GM18867 (cell line): ENCODE results near the gene CXCR4.
"Not testable (repeated sequence)": the region's sequence is repeated elsewhere in the genome, so short reads cannot be mapped to it uniquely, and the experiment has no call there.

Experiments used
- ATAC-seq: cut with Tn5 transposase; IDR thresholded peaks from one replicate; pipeline ENCODE4 v1.9.1; 2021; ENCODE audit warnings: mild to moderate bottlenecking, moderate library complexity; ENCODE audit not compliant: unreplicated experiment

Gene CXCR4

DNA sequence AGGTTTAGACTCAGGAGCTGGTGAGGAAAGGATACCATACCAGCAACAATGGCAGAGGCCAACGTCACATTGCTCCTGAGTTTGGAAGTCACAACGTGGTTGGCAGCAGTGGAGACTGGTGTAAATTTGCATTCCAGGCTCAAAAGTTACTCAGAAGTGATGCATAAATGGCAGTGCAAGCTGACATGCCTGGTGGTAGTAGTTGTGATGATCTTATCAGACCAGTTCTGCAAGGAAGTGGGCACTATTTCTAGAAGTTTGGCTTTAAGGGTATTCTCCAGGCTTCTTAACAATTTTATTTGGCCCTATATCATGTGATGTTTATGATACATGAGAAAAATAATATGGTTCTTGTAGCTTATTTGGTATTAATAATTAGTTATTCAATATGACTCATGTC is 37.8 kb downstream of the CXCR4 start:
- ATAC-seq: no peak

DNA sequence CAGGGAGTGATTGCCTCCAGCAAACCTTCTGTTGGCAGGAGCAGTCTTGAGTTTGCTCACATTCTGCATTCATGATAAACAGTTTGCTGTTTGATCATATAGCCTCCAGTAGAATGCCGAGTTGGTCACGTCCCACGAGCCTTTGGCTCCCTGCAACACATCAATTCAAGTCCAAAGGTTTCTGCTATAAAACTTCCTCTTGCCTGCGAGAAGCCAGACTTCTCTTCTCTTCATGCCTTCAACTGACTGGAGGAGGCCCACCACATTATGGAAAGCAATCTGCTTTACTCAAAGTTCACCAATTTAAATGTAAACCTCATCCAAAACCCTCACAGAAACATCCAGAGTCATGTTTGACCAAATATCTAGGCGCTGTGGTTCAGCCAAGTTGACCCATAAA is 40.8 kb downstream of the CXCR4 start:
- no peak for ATAC-seq

DNA sequence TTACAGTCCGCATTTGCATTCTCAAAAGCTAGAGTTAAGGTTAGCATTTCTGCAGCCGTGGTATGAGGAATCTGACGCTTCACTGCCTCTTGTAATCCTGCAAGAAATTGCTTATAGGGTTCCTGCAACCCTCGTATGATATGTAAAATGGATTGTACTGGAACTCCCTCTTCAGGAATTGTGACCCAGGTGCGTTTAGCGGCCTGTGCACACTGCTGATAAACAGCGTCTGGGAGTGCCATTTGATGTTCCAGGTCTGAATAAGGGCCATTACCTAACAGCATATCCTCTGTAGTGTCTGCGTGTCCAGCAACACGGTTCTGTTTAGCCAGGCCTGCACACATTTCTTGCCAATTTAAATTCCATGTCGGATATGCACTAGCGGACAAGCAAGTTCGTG is 42.5 kb downstream of the CXCR4 start:
- no peak for ATAC-seq

DNA sequence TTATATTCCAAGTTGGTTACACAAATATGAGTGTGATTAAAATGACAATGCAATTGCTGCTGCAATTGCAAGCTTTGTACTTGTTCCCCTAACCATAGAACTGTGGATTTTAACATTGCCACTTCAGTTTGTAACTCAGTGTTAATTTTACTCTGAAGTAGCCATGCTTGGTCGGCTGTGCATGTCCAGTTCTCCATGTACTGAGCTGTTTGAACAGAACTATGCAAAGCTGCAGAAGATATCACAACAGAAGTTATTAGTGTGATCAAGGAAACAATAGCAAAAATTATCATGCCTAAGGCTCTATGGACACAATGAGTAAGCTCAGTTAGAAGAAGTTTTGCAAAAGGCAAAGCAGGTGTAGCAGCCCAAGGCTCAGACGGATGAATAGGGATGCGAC is 45.3 kb downstream of the CXCR4 start:
- ATAC-seq: no peak

DNA sequence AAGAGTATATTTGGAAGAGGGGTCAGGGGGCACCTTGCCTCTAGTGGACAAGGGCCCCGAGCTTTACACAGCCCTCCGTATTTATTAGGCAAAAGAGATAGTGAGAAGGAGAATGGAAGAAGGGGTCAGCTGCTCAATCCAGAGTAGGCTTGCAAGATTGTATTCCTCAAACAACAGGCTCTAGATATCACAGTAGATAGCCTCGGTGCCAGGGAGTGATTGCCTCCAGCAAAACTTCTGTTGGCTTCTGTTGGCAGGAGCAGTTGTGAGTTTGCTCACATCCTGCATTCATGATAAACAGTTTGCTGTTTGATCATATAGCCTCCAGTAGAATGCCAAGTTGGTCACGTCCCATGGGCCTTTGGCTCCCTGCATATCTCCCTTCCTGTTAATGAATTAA is 46.1 kb downstream of the CXCR4 start:
- ATAC-seq: not testable (repeated sequence)

DNA sequence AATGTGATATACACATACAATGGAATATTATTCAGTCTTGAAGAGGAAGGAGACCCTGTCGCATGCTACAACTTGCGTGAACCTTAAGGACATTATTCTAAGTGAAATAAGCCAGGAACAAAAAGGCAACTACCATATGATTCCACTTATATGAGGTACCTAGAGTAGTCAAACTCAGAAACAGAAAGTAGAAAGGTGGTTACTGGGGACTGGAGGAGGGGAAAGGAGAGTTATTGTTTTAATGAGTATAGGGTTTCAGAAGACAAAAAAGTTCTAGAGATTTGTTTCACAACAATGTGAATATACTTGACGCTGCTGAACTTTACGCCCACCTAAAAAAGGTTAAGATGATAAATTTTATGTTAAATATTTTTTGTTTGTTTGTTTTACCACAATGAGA is 47.0 kb downstream of the CXCR4 start:
- ATAC-seq: peak; percentile 46

DNA sequence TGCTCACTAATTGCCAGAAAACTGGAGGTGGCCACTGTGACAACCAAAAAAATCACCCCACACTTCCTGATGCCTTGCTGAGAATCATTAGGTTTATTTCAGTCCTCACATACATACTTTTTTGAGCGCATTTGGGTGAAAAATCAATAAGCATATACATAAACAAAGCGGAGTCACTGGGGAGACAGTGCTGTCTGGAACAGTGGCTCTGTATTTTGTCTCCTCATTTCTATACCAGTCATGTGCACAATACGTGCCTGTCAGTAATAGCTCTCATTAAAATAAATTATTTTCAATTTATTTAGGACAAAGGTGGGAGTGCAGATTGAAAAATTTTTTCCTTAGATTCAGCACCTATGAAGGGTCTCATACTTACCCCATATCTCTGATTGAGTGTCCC is 48.2 kb downstream of the CXCR4 start:
- no peak for ATAC-seq

DNA sequence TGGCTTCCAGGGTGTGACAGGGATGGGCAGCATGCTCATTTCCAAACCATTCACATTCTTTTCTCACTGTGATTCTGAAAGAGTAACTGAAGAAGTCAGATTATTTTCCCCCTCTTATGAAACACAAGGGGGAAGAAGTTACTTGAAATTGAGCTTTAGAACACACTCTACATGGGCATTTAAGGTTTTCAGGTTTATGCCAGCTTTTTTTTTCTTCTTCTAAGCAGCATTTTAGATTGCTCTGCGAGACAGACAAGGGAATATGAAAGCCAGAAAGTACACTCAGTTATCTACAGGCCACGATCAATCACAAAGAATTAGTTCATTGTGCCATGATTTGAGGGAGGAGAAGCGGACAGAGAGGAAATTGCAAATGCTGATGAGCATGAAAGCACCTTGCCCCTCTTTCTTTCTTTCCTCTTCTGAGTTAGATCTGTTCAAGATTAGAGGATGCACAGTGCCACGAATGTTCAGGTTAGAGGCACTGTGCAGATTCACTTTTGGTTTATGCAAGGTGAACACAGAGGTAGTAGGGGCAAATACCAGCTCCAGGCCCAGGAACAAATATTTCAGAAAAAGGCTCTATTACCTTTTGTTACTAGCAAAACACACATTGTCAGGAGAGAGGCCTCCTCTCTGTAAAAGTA is 49.2 kb downstream of the CXCR4 start:
- ATAC-seq: no peak

DNA sequence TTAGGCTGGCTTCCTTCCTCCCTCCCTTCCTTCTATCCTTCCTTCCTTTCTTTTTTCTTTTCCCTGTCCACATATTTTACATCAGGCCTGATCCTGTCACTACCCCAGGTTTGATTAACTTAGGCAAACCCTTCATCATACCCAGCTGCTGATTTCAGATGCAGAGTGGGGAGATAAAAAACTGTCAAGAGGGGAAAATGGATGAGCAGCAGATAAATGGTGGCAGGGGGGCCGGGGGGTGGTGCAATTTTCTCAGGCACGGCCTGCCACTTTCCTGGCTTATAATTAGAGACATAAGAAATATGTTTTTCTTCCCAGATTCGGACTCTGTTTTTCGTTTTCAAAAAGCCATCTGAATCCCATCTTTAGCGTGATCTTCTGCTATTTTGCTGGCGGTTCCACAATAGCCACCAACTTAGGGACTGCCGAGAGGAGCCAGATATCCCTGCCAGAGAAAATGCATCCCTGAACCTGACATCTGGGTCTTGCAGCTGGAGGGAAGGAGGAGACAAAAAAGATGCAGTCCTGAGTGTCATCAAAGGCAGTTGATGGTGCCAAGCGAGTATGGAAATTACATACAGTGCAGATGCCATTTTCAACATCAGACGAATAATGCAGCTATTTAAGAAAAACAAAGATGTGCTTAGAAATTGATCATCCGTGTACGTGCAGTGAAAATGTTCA is 49.9 kb downstream of the CXCR4 start:
- ATAC-seq: no peak

DNA sequence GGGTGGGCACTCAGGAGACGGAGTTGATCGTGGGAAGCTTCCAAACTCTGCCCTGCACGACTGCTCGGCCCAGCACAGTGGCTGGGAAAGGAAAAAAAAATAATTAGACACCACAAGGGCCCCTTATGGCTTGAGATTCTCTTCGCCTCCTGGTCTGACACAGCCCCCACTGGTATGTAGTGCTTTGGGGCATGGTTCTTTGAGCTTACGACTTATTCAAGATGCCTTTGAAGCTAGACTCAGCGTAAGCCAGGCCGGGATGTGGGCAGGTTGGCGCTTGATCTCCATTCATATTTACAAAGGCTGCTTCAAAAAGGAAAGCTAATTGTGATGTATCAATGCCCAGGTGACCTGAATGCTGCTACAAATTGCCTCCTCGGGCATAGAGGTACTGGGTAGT is 50.5 kb downstream of the CXCR4 start:
- no peak for ATAC-seq

DNA sequence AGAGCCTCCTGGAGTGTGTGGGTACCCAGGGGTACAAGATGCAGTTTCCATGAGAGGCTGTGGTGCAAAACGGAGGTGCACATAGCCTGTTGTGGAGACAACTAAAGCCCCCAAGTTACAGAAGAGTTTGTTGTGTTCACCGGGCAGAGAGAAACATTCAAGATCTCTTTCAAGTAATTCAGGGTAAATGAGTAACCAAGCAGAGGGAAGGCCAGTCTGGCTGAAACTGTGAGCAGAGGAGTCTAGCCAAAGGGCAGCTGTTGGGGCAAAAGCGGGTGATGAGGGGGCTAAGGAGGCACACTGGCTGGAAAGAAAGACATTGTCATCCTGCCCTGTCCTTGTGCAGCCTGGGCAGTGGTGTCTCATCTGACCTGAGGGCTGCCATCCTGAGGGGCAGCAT is 52.0 kb downstream of the CXCR4 start:
- ATAC-seq: peak; percentile 69

DNA sequence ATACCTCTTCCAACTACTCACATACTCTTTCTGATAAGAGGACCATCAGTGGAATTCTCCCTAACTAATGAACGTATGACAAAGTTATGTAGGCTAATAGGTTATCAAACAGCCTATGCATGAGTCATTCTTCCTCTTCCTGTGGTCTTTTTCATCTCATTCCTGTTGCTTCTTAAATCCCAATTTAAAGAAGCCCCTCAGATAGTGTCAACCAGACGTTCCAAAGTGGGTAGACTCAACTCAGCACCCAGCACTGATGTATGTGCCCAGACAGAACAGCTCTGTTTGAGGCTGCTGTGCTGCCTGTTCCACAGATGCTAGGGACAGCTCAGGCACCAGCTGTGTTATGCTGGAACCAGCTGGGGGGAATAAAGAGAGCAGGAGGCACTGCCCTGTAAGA is 52.6 kb downstream of the CXCR4 start:
- ATAC-seq: peak; percentile 15
